ENCODE measurements around the gene RANBP1.

DNA sequence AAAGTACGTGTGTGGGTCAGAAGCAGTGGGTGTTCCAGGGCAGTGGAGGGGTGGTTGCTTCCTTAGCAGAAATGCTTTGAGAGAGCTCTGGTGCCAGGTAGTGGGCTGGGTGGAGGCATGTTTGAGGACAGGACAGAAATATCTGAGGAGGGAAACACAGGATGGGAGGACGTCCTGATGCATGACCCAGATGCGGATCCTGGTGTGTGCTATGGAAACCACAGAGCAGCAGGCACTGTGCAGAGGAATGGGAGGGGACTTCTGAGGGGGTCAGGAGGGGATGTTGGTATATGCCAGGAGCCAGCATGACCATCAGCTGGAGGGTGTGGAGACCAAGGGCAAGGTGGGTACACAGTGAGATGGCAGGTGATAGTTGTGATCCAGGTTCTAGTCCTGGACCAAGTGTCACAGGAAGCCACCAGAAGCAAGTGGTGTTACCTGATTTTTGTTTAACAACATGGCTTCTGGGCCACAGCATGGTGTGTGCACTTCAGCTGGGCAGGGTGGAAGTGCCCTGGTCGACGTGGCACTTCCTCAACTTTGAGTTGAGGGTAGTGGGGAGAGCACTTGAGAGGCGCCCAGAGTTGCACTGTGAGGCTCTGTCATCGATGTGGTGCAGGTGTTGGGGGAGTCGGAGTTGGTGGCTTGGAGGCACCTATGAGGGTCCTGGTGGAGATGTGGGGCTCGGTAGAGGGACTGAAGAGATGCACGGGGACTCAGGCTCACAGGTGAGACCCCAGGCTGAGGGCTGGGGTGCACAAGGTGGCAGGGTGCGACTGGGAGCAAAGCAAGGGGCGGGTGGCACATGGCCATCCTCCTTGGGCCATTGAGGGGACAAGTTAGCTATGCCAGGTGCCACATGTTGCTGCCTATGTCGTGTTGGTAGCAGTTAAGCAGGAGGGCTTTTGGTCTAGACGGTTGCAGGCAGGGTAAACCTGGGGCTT is 28.3 kb upstream of the RANBP1 start:
- TF ChIP-seq EZH2 (IDR thresholded peaks at IDR 0.05): no peak
- no peak for TF ChIP-seq POLR2AphosphoS5 (IDR thresholded peaks at IDR 0.05; ENCODE audit: borderline replicate concordance, low read depth, low read length)
- TF ChIP-seq FOXP2 (optimal IDR thresholded peaks at IDR 0.05; ENCODE audit: control extremely low read depth, extremely low read length, insufficient read depth): no peak

Data from SK-N-MC (cell line).